Measurements from ENCODE around the gene ABCF1.

Gene ABCF1

DNA sequence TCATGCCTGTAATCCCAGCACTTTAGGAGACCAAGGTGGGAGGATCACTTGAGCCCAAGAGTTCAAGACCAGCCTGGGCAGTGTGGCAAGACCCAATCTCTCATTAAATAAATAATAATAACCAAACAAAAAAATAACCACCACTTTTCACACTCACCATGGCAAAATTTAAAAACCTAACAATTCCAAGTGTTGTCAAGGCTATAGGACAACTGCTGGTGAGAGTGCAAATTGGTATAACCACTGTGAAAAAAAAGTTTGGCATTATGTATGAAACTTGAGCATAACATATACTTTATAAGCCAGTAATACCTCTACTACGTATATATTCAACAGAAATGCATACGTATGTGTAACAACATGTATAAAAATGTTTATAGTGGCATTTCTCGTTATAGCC lies 10.3 kb upstream of the ABCF1 start:
- DNase-seq, result no peak

- DNase-seq, result no peak
These were observed 8.5 kb upstream of the ABCF1 start for GRCh38 chr6:30562470-30563425.

DNA sequence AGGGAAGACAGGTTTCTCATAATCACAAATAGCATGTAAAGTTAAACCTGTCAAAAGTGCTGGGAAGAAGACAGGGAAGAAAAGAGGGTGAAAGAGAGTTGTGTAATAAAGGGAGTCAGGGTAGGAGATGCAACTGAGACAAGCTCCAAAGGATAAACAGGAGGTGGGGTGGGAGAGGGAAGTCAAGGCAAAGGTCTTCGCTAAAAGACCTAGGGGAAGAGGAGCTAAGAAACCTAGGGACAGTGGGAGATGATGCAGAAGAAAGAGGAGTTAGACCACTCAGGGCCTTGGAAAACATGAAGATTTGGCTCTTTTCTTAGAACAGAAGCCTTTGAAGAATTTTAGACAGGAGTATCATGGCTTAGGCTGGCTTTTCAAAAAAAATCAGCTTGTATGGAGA lies 7.1 kb upstream of the ABCF1 start:
- no peak for DNase-seq

- no peak for DNase-seq
These were observed 5.5 kb upstream of the ABCF1 start for GRCh38 chr6:30565772-30566171.

DNA sequence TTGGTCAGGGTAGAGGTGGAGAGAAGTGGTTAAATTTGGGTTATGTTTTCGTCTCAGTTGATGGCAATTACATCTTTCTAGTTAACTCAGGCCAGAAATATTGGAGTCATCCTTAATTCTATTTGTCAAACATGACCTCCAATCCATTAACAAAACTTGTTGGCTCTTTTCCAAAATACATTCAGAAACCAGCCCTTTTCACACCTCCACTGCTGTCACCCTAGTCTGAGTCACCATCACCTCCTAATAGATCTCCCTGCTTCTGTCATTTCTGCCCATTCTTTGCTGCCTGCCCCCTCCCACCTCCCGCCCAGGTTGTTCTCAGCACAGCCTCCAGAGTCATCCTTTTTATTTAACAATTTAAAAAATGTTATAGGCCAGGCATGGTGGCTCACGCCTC lies 3.0 kb upstream of the ABCF1 start:
- DNase-seq, result peak; percentile 50

DNA sequence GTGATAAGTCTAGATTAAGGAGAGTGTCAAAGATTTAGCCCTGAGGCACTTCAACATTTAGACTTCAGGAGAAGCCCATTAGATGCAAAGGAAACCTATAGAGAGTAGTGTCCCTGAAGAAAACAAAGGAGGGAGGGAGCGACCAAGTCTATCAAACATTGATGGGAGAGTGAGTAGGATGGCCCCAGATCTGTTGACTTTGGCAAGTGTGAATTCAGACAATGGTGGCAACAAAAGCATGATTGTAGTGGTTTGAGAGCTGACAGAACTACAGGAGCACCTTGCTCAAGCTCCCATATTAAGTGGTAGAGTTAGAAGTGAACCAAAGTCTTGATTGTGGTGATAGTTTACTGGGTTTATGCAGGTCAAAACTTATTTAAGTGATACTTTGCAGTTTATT lies 979 bp upstream of the ABCF1 start:
- DNase-seq, result no peak

DNA sequence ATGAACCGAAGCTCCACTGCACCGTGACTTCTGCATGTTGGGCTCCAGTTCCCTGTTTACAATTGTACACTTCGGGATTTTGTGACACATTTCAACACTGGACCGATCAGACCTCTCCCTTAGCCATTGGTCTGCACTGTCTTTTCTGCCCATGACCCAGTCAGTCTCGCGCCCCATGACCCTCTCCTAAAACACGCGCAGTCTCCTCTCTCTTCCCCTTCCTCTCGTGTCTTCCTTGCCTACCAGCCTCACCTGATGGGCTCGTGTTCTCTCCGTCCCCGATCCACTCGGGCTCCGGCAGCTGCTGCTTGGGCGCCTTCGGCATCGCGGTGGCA lies 535 bp upstream of the ABCF1 start:
- no peak for DNase-seq

DNA sequence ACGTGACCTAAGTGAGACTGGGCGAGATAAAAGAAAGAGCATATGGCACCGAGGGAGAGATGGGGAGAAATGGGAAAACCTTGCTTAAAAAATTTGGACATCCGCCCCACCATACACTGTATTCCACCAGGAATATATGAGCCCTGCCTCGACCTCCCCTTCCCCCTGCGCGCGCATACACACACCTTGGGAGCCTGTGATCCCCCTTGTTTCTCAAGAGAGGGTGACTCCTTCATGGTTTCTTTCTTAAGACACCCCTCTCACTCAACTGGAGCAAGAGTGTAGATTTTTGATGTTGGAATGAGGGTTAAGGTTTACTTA lies 480 bp downstream of the ABCF1 start:
- DNase-seq, result no peak

DNA sequence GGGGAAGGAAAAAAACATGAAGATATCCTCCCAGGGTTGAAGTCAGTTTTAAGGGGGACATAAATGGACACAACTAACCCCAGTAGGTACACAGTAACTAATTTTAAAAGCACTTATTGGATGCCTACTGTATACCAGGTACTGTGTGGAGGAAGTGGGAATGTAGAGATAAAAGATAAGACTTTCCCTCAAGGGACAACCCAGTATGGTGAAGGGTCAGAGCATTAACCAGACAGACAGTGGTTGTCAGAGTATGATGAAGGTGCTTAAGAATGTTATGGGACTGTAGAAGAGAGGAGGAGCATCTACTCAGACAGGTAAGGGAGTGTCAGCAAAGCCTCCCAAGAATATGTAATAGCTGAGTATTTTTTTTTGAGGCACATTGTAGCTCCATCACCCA lies 906 bp downstream of the ABCF1 start:
- no peak for DNase-seq

- DNase-seq, result no peak
These were observed 1.9 kb downstream of the ABCF1 start for GRCh38 chr6:30573113-30573512.

DNA sequence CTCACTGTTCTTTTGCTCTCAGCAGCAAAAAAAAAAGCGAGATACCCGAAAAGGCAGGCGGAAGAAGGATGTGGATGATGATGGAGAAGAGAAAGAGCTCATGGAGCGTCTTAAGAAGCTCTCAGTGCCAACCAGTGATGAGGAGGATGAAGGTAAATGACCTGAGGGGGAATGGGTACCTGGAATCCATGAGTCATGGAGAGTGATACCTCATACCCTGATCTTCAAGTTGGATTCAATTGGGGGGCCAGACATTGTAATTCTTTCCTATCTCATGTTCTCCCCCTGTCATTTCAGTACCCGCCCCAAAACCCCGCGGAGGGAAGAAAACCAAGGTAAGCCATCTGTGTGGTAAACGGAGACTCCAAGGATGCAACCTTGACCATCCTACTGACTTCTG lies 6.8 kb downstream of the ABCF1 start:
- no peak for DNase-seq

DNA sequence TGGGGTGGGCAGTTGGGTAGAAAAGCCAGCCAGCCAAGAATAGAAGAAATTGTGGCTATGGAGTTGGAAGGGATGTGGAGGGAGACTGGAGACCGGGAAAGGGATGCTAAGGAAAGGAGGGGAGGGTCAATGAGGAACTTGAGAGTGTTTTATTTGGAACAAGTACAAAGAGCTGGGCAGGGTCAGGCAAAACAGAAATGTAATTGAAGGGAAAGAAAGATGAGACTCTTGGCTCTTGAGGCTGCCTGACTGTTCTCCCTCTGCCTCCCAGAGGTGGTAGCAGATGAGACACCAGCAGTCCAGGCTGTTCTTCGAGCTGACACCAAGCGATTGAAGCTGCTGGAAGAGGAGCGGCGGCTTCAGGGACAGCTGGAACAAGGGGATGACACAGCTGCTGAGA lies 12.7 kb downstream of the ABCF1 start:
- DNase-seq, result no peak

DNA sequence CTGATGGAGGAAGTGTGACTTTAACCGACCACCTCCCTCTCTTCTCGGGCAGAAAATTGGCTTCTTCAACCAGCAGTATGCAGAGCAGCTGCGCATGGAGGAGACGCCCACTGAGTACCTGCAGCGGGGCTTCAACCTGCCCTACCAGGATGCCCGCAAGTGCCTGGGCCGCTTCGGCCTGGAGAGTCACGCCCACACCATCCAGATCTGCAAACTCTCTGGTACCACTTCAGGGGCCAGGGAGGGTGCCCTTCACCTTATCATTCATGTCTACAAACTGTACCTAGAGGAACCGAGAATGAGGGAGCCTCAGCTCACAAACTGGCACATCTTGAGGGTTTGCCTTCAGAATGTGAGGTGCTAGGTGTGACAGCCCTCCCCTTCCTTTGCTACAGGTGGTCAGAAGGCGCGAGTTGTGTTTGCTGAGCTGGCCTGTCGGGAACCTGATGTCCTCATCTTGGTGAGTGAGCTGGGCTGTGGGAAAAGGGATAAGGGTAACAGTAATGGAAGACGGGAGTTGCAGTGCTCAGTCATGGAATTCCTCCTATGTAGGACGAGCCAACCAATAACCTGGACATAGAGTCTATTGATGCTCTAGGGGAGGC lies 18.6 kb downstream of the ABCF1 start:
- DNase-seq, result no peak

- no peak for DNase-seq
These were observed 19.3 kb downstream of the ABCF1 start for GRCh38 chr6:30590509-30590908.

- no peak for DNase-seq
These were observed 19.8 kb downstream of the ABCF1 start for GRCh38 chr6:30591008-30591407.

GRCh38 chr6:30592287-30592686 lies 21.0 kb downstream of the ABCF1 start:
- DNase-seq, result no peak

- DNase-seq, result peak; percentile 84
These were observed 26.3 kb downstream of the ABCF1 start for GRCh38 chr6:30597315-30598144.

DNA sequence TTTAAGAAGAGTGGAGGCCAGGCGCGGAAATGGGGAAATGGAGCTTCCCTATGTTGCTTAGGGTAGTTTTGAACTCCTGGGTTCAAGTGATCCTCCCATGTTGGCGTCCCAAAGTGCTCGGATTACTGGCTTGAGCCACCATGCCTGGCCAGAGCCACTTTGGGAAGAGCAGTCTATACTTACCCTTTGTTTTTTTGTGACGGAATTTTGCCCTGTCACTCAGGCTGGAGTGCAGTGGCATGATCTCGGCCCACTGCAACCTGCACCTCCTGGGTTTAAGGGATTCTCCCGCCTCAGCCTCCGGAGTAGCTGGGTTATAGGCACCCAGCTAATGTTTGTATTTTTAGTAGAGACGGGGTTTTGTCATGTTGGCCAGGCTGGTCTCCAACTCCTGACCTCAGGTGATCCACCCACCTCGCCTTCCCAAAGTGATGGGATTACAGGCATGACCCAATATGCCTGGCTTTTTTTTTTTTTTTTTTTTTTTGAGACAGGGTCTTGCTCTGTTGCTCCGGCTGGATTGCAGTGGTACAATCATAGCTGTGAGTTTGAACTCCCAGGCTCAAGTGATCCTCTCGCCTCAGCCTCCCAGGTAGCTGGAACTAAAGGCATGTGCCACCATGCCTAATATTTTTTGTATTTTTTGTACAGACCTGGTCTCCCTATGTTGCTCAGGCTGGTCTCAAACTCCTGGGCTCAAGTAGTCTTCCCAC lies 27.8 kb downstream of the ABCF1 start:
- no peak for DNase-seq

- no peak for DNase-seq
These were observed 28.5 kb downstream of the ABCF1 start for GRCh38 chr6:30599625-30600324.

- DNase-seq, result no peak
These were observed 29.3 kb downstream of the ABCF1 start for GRCh38 chr6:30600451-30600961.

- peak; percentile 34 for DNase-seq
These were observed 30.2 kb downstream of the ABCF1 start for GRCh38 chr6:30601436-30601814.
